MM.1S (cell line): Measurements from ENCODE around the gene TMEM214.

Experiments
- DNase-seq: peaks from one replicate; pipeline ENCODE4 v3.0.0-alpha.2; 2015
- H2AFZ ChIP-seq: fragments of 300-600 bp; sonication (generic); 2 replicates; pipeline ENCODE4 v1.6.0; 2016; ENCODE audit warnings: antibody characterized with exemption, low read length
- H3F3A ChIP-seq: fragments of 300-600 bp; sonication (generic); 2 replicates; pipeline ENCODE4 v1.6.1; 2016; ENCODE audit warnings: mild to moderate bottlenecking, antibody characterized with exemption, low read length, moderate library complexity, mixed read lengths; ENCODE audit not compliant: insufficient read depth
- H3K27ac ChIP-seq: fragments of 300-600 bp; sonication (generic); 2 replicates; pipeline ENCODE4 v1.5.1; 2016; ENCODE audit warnings: mild to moderate bottlenecking, low read length
- H3K27me3 ChIP-seq: fragments of 300-600 bp; sonication (generic); replicated peaks from 2 replicates; pipeline ENCODE4 v1.6.0; 2016; ENCODE audit warnings: low read length; ENCODE audit not compliant: insufficient read depth
- H3K36me3 ChIP-seq: fragments of 300-600 bp; sonication (generic); replicated peaks from 2 replicates; pipeline ENCODE4 v1.6.1; 2016; ENCODE audit warnings: mild to moderate bottlenecking, low read length, mixed read lengths; ENCODE audit not compliant: insufficient read depth
- H3K4me1 ChIP-seq: fragments of 300-600 bp; sonication (generic); 2 replicates; pipeline ENCODE4 v1.6.1; 2016; ENCODE audit warnings: low read length, mixed read lengths
- H3K4me2 ChIP-seq: fragments of 300-600 bp; sonication (generic); 2 replicates; pipeline ENCODE4 v1.6.0; 2016; ENCODE audit warnings: low read depth, low read length
- H3K4me3 ChIP-seq: fragments of 300-600 bp; sonication (generic); 2 replicates; pipeline ENCODE4 v1.5.1; 2016; ENCODE audit warnings: low read length, mixed read lengths
- H3K79me2 ChIP-seq: fragments of 300-600 bp; sonication (generic); 2 replicates; pipeline ENCODE4 v1.6.1; 2016; ENCODE audit warnings: mixed run types, low read length, mixed read lengths
- H3K9ac ChIP-seq: fragments of 300-600 bp; sonication (generic); 2 replicates; pipeline ENCODE4 v1.6.1; 2016; ENCODE audit warnings: low read length, mixed read lengths
- H3K9me2 ChIP-seq: fragments of 300-600 bp; sonication (generic); replicated peaks from 2 replicates; pipeline ENCODE4 v1.6.1; 2016; ENCODE audit warnings: mild to moderate bottlenecking, low read length, mixed read lengths; ENCODE audit not compliant: insufficient read depth
- H3K9me3 ChIP-seq: fragments of 300-600 bp; sonication (generic); replicated peaks from 2 replicates; pipeline ENCODE4 v1.6.1; 2016; ENCODE audit warnings: mild to moderate bottlenecking, low read length, mixed read lengths; ENCODE audit not compliant: insufficient read depth
- H4K20me1 ChIP-seq: fragments of 300-600 bp; sonication (generic); 2 replicates; pipeline ENCODE4 v1.6.1; 2016; ENCODE audit warnings: mild to moderate bottlenecking, low read length, moderate library complexity, mixed read lengths; ENCODE audit not compliant: insufficient read depth
- CTCF ChIP-seq: fragments of 300-600 bp; sonication (generic); IDR thresholded peaks from 2 replicates; pipeline ENCODE4 v1.5.1; 2016; ENCODE audit warnings: antibody characterized with exemption, low read length, mixed read lengths
- EZH2 ChIP-seq: fragments of 300-600 bp; sonication (generic); optimal IDR thresholded peaks from 2 replicates; pipeline ENCODE3; 2017; ENCODE audit warnings: low read depth, mild to moderate bottlenecking, antibody characterized with exemption, low read length, mixed read lengths
- EZH2phosphoT487 ChIP-seq: fragments of 300-600 bp; sonication (generic); IDR thresholded peaks from 2 replicates; pipeline ENCODE4 v1.6.1; 2018; ENCODE audit warnings: antibody characterized with exemption, low read length

TMEM214 gene

GRCh38 chr2:27006602-27007415, 26.0 kb upstream of the TMEM214 start:
- H3K27me3 ChIP-seq: no peaks in the 10 kb centered on the region
- no peak overlapping the region for H3K27ac ChIP-seq
- H3K9me3 ChIP-seq: no peaks in the 10 kb centered on the region
- no peak overlapping the region for H3K9ac ChIP-seq
- DNase-seq: no peak
- H3K36me3 ChIP-seq: no peaks in the 10 kb centered on the region
- H3K4me1 ChIP-seq: no peaks in the 10 kb centered on the region
- H3K4me3 ChIP-seq: no peak overlapping the region
- H3K79me2 ChIP-seq: no peaks in the 10 kb centered on the region
- no peaks in the 10 kb centered on the region for H3F3A ChIP-seq
- no peak overlapping the region for H2AFZ ChIP-seq
- H4K20me1 ChIP-seq: no peaks in the 10 kb centered on the region
- no peaks in the 10 kb centered on the region for H3K9me2 ChIP-seq
- TF ChIP-seq CTCF (no peak), EZH2phosphoT487 (no peak), EZH2 (no peak)
- H3K4me2 ChIP-seq: no peak overlapping the region

GRCh38 chr2:27007416-27008374, 25.1 kb upstream of the TMEM214 start:
- Histone ChIP-seq H4K20me1 (no peaks in the 10 kb centered on the region), H3K4me2 (no peak overlapping the region), H3K79me2 (no peaks in the 10 kb centered on the region), H3K36me3 (no peaks in the 10 kb centered on the region), H3K9me2 (no peaks in the 10 kb centered on the region), H2AFZ (no peak overlapping the region), H3K4me1 (no peaks in the 10 kb centered on the region), H3K9me3 (no peaks in the 10 kb centered on the region), H3K9ac (no peak overlapping the region), H3K4me3 (no peak overlapping the region), H3F3A (no peaks in the 10 kb centered on the region), H3K27me3 (no peaks in the 10 kb centered on the region), H3K27ac (no peak overlapping the region)
- TF ChIP-seq EZH2phosphoT487 (no peak), CTCF (no peak)
- no peak for DNase-seq

DNA sequence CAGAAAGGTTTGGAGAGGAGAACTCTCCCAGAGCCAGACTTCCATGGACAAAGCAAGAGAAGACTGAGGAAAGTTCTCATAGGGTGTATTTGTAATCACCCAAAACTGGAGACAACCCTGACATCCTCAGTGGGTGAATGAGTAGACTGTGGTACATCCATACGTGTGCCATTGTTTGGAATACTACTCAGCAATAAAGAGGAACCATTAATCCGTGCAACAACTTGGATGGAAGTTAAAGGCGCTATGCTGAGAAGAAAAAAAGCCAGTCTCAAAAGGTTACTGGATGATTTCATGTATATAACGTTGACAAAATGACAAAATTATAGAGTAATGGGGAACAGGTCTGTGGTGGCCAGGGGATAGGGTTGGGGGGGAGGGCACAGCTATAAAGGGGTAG, 24.1 kb upstream of the TMEM214 start:
- TF ChIP-seq CTCF (no peak), EZH2 (no peak), EZH2phosphoT487 (no peak)

More for the DNA sequence above, 24.1 kb upstream of the TMEM214 start:
- Histone ChIP-seq H3K9me2 (no peaks in the 10 kb centered on the region), H3K4me2 (no peak overlapping the region), H3F3A (no peaks in the 10 kb centered on the region), H3K27ac (no peak overlapping the region), H2AFZ (no peak overlapping the region), H4K20me1 (no peaks in the 10 kb centered on the region), H3K27me3 (no peaks in the 10 kb centered on the region), H3K79me2 (no peaks in the 10 kb centered on the region), H3K9me3 (no peaks in the 10 kb centered on the region), H3K4me3 (no peak overlapping the region), H3K36me3 (no peaks in the 10 kb centered on the region), H3K4me1 (no peaks in the 10 kb centered on the region), H3K9ac (no peak overlapping the region)
- DNase-seq: no peak
